GM23338 (cell line): ENCODE data around the gene CAMSAP1. TPM values are rescaled to one million over a fixed set of nuclear protein-coding genes. Genes with fewer than 3 reads are reported as not detected.

Experiments used
- ATAC-seq: fragments of 200-7000 bp; cut with Tn5 transposase; 3 replicates; pipeline ENCODE4 v1.9.1; 2020
- DNase-seq: peaks from one replicate; pipeline ENCODE4 v3.0.0-alpha.2; 2015; ENCODE audit warnings: low spot score
- H2AFZ ChIP-seq: fragments of 200-600 bp; sonication (generic); 2 replicates; pipeline ENCODE4 v1.8.0; 2016; ENCODE audit warnings: antibody characterized with exemption, mild to moderate bottlenecking, moderate library complexity
- H3F3A ChIP-seq: fragments of 200-600 bp; sonication (generic); replicated peaks from 2 replicates; pipeline ENCODE4 v1.8.0; 2017; ENCODE audit warnings: antibody characterized with exemption, mixed run types, low read depth
- H3K27ac ChIP-seq: fragments of 200-600 bp; sonication (generic); 2 replicates; pipeline ENCODE4 v1.6.1; 2016; ENCODE audit warnings: low read depth
- H3K27me3 ChIP-seq: fragments of 200-600 bp; sonication (generic); 2 replicates; pipeline ENCODE4 v1.8.0; 2016; ENCODE audit warnings: mild to moderate bottlenecking, mixed run types, moderate library complexity; ENCODE audit not compliant: insufficient read depth
- H3K36me3 ChIP-seq: fragments of 200-600 bp; sonication (generic); 2 replicates; pipeline ENCODE4 v1.8.0; 2016; ENCODE audit warnings: mild to moderate bottlenecking; ENCODE audit not compliant: insufficient read depth
- H3K4me1 ChIP-seq: fragments of 200-600 bp; sonication (generic); 2 replicates; pipeline ENCODE4 v1.8.0; 2016; ENCODE audit warnings: mild to moderate bottlenecking, moderate library complexity; ENCODE audit not compliant: insufficient read depth
- H3K4me2 ChIP-seq: fragments of 200-600 bp; sonication (generic); 2 replicates; pipeline ENCODE4 v1.7.1; 2017; ENCODE audit warnings: mixed run types
- H3K4me3 ChIP-seq: fragments of 200-600 bp; sonication (generic); 2 replicates; pipeline ENCODE4 v1.6.1; 2016; ENCODE audit warnings: mixed run types
- H3K79me2 ChIP-seq: fragments of 200-600 bp; sonication (generic); replicated peaks from 2 replicates; pipeline ENCODE4 v1.8.0; 2017; ENCODE audit warnings: mild to moderate bottlenecking; ENCODE audit not compliant: insufficient read depth
- H3K9me2 ChIP-seq: fragments of 200-600 bp; sonication (generic); 2 replicates; pipeline ENCODE4 v1.8.0; 2017; ENCODE audit not compliant: insufficient read depth
- H4K20me1 ChIP-seq: fragments of 200-600 bp; sonication (generic); replicated peaks from 2 replicates; pipeline ENCODE4 v1.8.0; 2017; ENCODE audit warnings: mild to moderate bottlenecking; ENCODE audit not compliant: insufficient read depth
- H3K27ac Mint-ChIP-seq: 2 replicates; pipeline ENCODE4 v1.8.0; 2020; ENCODE audit warnings: inconsistent platforms, mild to moderate bottlenecking, moderate library complexity, mixed read lengths
- H3K27me3 Mint-ChIP-seq: 3 replicates; pipeline ENCODE4 v1.8.0; 2022; ENCODE audit warnings: low read depth, mild to moderate bottlenecking, moderate library complexity, mixed read lengths, inconsistent platforms; ENCODE audit not compliant: insufficient read depth, poor library complexity
- H3K36me3 Mint-ChIP-seq: 3 replicates; pipeline ENCODE4 v1.8.0; 2021; ENCODE audit warnings: low read depth, mild to moderate bottlenecking, inconsistent platforms, moderate library complexity, mixed read lengths
- H3K4me1 Mint-ChIP-seq: 3 replicates; pipeline ENCODE4 v1.8.0; 2020; ENCODE audit warnings: mild to moderate bottlenecking, inconsistent platforms, mixed read lengths
- H3K4me3 Mint-ChIP-seq: 3 replicates; pipeline ENCODE4 v1.8.0; 2021; ENCODE audit warnings: moderate library complexity, mild to moderate bottlenecking, inconsistent platforms, mixed read lengths
- H3K9me3 Mint-ChIP-seq: 3 replicates; pipeline ENCODE4 v1.8.0; 2020; ENCODE audit warnings: moderate library complexity, mild to moderate bottlenecking, inconsistent platforms, mixed read lengths
- CREB1 ChIP-seq: fragments of 250-450 bp; sonication (Bioruptor Pico); IDR thresholded peaks from 2 replicates; pipeline ENCODE4 v1.5.0; 2020; ENCODE audit warnings: low read depth, mild to moderate bottlenecking, moderate library complexity
- EZH2 ChIP-seq: fragments of 200-600 bp; sonication (generic); IDR thresholded peaks from one replicate; pipeline ENCODE4 v1.8.0; 2017; ENCODE audit warnings: antibody characterized with exemption, mild to moderate bottlenecking, low read depth; ENCODE audit not compliant: unreplicated experiment
- JUNB ChIP-seq: IDR thresholded peaks from one replicate; pipeline ENCODE4 v1.6.1; 2016; ENCODE audit warnings: antibody characterized with exemption; ENCODE audit not compliant: unreplicated experiment
- NANOG ChIP-seq: IDR thresholded peaks from 2 replicates; pipeline ENCODE4 v1.6.1; 2016; ENCODE audit warnings: antibody characterized with exemption, borderline replicate concordance
- POLR2AphosphoS5 ChIP-seq: IDR thresholded peaks from 2 replicates; pipeline ENCODE4 v1.6.1; 2016; ENCODE audit warnings: antibody characterized with exemption, low read depth
- STAT1 ChIP-seq: IDR thresholded peaks from one replicate; pipeline ENCODE4 v1.6.1; 2016; ENCODE audit warnings: antibody characterized with exemption; ENCODE audit not compliant: unreplicated experiment
- ZNF114 ChIP-seq: fragments of 250-450 bp; sonication (Bioruptor Pico); IDR thresholded peaks from 2 replicates; pipeline ENCODE4 v1.5.0; 2020; ENCODE audit warnings: mild to moderate bottlenecking, moderate library complexity
- ZNF331 ChIP-seq: fragments of 250-450 bp; sonication (Bioruptor Pico); IDR thresholded peaks from 2 replicates; pipeline ENCODE4 v1.5.0; 2020; ENCODE audit warnings: low read depth, mild to moderate bottlenecking, moderate library complexity
- polyA plus RNA-seq: library from polyadenylated mRNA; unstranded; fragments of >200 nt; fragmentation: Nextera tagmentation; extraction: Ambion mirVana; gene quantifications from 2 replicates; pipeline ENCODE4 v1.2.1, GENCODE V29; 2016
- total RNA-seq: library from RNA; depleted of rRNA; stranded (reverse); fragments of >200 nt; shearing (Covaris generic); gene quantifications from 2 replicates; pipeline ENCODE4 v1.2.3, GENCODE V29; 2014
- TF ChIP-seq, protein P1 (sequence below): IDR thresholded peaks from one replicate; pipeline ENCODE4 v1.6.1; 2018; ENCODE audit warnings: antibody characterized with exemption; ENCODE audit not compliant: unreplicated experiment
- TF ChIP-seq, protein P2 (sequence below): IDR thresholded peaks from 2 replicates; pipeline ENCODE4 v1.6.1; 2016; ENCODE audit warnings: antibody characterized with exemption
- TF ChIP-seq, protein P3 (sequence below): fragments of 250-450 bp; sonication (Bioruptor Pico); IDR thresholded peaks from 2 replicates; pipeline ENCODE4 v1.5.0; 2020; ENCODE audit warnings: mild to moderate bottlenecking, moderate library complexity
- TF ChIP-seq, protein P4 (sequence below), 2 experiments: fragments of 200-600 bp in 1 of 2; sonication (generic) in 1 of 2; conservative IDR thresholded peaks; 2 replicates each; pipeline versions ENCODE4 v1.5.1 to v1.6.1; 2016 to 2017; ENCODE audit warnings: antibody characterized with exemption in 2 of 2, low read depth in 2 of 2, mild to moderate bottlenecking in 2 of 2, moderate library complexity in 1 of 2

CAMSAP1 gene
- total and polyA plus RNA-seq, 2 experiments from 2014 or later, result 6.9 to 75.4 TPM

DNA sequence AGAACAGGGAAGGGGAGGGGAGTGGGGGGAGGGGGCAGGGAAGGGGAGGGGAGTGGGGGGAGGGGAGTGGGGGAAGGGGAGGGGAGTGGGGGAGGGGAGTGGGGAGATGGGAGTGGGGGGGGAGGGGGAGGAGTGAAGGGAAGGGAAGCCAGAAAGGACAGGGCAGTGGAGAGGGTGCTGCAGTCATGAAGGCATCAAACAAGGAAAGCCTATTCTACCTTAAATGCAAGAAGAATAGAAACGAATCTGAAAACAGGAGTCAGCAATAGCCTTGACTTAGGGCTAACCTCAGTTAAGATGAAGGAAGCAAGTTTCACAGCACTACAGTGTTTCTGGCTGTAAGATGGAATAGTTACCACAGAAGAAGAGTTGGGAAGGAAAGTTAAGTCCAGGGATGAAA, 59.5 kb downstream of the CAMSAP1 start:
- H3K27ac ChIP-seq, result no peak overlapping the region
- H3K4me1 ChIP-seq, result peaks cover 18% of the 10 kb centered on the region
- H3K4me3 ChIP-seq, result no peak overlapping the region
- no peaks in the 10 kb centered on the region for H3K27me3 ChIP-seq
- Mint-ChIP-seq H3K4me3 (no peak overlapping the region), H3K27me3 (peaks cover 6% of the 10 kb centered on the region), H3K36me3 (peaks cover 73% of the 10 kb centered on the region), H3K9me3 (peaks cover 33% of the 10 kb centered on the region; the same call in 2 of the 3 replicates), H3K27ac (peak overlapping the region; percentile 59; the same call in 1 of the 2 replicates), H3K4me1 (peaks cover 35% of the 10 kb centered on the region)
- H3F3A ChIP-seq, result no peaks in the 10 kb centered on the region
- H3K79me2 ChIP-seq, result peaks cover 96% of the 10 kb centered on the region
- H3K36me3 ChIP-seq, result 0 out of 2 replicates have a peak, but pooled peaks cover 3% of the 10 kb centered on the region
- peaks cover 43% of the 10 kb centered on the region for H4K20me1 ChIP-seq
- no peaks in the 10 kb centered on the region for H3K9me2 ChIP-seq
- DNase-seq (no peak), ATAC-seq (no peak)
- TF ChIP-seq, protein P1, sequence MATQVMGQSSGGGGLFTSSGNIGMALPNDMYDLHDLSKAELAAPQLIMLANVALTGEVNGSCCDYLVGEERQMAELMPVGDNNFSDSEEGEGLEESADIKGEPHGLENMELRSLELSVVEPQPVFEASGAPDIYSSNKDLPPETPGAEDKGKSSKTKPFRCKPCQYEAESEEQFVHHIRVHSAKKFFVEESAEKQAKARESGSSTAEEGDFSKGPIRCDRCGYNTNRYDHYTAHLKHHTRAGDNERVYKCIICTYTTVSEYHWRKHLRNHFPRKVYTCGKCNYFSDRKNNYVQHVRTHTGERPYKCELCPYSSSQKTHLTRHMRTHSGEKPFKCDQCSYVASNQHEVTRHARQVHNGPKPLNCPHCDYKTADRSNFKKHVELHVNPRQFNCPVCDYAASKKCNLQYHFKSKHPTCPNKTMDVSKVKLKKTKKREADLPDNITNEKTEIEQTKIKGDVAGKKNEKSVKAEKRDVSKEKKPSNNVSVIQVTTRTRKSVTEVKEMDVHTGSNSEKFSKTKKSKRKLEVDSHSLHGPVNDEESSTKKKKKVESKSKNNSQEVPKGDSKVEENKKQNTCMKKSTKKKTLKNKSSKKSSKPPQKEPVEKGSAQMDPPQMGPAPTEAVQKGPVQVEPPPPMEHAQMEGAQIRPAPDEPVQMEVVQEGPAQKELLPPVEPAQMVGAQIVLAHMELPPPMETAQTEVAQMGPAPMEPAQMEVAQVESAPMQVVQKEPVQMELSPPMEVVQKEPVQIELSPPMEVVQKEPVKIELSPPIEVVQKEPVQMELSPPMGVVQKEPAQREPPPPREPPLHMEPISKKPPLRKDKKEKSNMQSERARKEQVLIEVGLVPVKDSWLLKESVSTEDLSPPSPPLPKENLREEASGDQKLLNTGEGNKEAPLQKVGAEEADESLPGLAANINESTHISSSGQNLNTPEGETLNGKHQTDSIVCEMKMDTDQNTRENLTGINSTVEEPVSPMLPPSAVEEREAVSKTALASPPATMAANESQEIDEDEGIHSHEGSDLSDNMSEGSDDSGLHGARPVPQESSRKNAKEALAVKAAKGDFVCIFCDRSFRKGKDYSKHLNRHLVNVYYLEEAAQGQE, result no peak
- TF ChIP-seq JUNB (no peak), POLR2AphosphoS5 (no peak), ZNF331 (CRISPR knock-in tag) (no peak), ZNF114 (CRISPR knock-in tag) (no peak), STAT1 (no peak), NANOG (no peak), CREB1 (no peak), EZH2 (no peak)
- TF ChIP-seq, protein P2, sequence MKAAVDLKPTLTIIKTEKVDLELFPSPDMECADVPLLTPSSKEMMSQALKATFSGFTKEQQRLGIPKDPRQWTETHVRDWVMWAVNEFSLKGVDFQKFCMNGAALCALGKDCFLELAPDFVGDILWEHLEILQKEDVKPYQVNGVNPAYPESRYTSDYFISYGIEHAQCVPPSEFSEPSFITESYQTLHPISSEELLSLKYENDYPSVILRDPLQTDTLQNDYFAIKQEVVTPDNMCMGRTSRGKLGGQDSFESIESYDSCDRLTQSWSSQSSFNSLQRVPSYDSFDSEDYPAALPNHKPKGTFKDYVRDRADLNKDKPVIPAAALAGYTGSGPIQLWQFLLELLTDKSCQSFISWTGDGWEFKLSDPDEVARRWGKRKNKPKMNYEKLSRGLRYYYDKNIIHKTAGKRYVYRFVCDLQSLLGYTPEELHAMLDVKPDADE, result no peak
- TF ChIP-seq, protein P3, sequence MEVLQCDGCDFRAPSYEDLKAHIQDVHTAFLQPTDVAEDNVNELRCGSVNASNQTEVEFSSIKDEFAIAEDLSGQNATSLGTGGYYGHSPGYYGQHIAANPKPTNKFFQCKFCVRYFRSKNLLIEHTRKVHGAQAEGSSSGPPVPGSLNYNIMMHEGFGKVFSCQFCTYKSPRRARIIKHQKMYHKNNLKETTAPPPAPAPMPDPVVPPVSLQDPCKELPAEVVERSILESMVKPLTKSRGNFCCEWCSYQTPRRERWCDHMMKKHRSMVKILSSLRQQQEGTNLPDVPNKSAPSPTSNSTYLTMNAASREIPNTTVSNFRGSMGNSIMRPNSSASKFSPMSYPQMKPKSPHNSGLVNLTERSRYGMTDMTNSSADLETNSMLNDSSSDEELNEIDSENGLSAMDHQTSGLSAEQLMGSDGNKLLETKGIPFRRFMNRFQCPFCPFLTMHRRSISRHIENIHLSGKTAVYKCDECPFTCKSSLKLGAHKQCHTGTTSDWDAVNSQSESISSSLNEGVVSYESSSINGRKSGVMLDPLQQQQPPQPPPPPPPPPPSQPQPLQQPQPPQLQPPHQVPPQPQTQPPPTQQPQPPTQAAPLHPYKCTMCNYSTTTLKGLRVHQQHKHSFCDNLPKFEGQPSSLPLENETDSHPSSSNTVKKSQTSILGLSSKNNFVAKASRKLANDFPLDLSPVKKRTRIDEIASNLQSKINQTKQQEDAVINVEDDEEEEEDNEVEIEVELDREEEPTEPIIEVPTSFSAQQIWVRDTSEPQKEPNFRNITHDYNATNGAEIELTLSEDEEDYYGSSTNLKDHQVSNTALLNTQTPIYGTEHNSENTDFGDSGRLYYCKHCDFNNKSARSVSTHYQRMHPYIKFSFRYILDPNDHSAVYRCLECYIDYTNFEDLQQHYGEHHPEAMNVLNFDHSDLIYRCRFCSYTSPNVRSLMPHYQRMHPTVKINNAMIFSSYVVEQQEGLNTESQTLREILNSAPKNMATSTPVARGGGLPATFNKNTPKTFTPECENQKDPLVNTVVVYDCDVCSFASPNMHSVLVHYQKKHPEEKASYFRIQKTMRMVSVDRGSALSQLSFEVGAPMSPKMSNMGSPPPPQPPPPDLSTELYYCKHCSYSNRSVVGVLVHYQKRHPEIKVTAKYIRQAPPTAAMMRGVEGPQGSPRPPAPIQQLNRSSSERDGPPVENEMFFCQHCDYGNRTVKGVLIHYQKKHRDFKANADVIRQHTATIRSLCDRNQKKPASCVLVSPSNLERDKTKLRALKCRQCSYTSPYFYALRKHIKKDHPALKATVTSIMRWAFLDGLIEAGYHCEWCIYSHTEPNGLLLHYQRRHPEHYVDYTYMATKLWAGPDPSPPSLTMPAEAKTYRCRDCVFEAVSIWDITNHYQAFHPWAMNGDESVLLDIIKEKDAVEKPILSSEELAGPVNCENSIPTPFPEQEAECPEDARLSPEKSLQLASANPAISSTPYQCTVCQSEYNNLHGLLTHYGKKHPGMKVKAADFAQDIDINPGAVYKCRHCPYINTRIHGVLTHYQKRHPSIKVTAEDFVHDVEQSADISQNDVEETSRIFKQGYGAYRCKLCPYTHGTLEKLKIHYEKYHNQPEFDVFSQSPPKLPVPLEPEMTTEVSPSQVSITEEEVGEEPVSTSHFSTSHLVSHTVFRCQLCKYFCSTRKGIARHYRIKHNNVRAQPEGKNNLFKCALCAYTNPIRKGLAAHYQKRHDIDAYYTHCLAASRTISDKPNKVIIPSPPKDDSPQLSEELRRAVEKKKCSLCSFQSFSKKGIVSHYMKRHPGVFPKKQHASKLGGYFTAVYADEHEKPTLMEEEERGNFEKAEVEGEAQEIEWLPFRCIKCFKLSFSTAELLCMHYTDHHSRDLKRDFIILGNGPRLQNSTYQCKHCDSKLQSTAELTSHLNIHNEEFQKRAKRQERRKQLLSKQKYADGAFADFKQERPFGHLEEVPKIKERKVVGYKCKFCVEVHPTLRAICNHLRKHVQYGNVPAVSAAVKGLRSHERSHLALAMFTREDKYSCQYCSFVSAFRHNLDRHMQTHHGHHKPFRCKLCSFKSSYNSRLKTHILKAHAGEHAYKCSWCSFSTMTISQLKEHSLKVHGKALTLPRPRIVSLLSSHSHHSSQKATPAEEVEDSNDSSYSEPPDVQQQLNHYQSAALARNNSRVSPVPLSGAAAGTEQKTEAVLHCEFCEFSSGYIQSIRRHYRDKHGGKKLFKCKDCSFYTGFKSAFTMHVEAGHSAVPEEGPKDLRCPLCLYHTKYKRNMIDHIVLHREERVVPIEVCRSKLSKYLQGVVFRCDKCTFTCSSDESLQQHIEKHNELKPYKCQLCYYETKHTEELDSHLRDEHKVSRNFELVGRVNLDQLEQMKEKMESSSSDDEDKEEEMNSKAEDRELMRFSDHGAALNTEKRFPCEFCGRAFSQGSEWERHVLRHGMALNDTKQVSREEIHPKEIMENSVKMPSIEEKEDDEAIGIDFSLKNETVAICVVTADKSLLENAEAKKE (CRISPR knock-in tag), result no peak
- TF ChIP-seq, protein P4, sequence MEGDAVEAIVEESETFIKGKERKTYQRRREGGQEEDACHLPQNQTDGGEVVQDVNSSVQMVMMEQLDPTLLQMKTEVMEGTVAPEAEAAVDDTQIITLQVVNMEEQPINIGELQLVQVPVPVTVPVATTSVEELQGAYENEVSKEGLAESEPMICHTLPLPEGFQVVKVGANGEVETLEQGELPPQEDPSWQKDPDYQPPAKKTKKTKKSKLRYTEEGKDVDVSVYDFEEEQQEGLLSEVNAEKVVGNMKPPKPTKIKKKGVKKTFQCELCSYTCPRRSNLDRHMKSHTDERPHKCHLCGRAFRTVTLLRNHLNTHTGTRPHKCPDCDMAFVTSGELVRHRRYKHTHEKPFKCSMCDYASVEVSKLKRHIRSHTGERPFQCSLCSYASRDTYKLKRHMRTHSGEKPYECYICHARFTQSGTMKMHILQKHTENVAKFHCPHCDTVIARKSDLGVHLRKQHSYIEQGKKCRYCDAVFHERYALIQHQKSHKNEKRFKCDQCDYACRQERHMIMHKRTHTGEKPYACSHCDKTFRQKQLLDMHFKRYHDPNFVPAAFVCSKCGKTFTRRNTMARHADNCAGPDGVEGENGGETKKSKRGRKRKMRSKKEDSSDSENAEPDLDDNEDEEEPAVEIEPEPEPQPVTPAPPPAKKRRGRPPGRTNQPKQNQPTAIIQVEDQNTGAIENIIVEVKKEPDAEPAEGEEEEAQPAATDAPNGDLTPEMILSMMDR (conservative IDR thresholded peaks at IDR 0.05; ENCODE audit: low read depth in 2 of 2), result no peak
- H2AFZ ChIP-seq, result no peak overlapping the region
- H3K4me2 ChIP-seq, result no peak overlapping the region
